Measurements from ENCODE around the gene WDFY3. TPM values are rescaled to one million over a fixed set of nuclear protein-coding genes. Genes with fewer than 3 reads are reported as not detected.
"Not testable (repeated sequence)": the region's sequence is repeated elsewhere in the genome, so short reads cannot be mapped to it uniquely, and the experiment has no call there.

WDFY3 gene
- total RNA-seq, 1 donor from 2014 or later, result 136 TPM

DNA sequence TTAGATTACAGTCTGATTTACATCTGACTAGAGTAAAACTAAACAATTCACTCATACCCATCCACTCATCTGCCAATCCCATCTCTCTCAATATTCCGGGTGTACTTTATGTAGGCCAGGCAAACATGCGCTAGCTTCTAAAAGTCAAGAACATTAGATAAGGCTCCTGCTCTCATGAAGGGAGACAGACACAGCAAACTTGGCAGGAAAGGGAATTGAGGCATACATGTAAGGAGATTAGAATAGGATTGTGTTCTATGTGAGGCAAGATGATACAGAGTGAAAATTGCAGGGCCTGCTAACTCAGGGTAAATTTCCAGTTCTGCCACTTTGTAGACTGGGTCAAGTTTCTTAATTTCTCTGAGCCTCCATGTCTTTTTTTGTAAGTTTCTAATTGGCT is 247.8 kb downstream of the WDFY3 start:
- no peak for DNase-seq (ENCODE audit: low spot score)

DNA sequence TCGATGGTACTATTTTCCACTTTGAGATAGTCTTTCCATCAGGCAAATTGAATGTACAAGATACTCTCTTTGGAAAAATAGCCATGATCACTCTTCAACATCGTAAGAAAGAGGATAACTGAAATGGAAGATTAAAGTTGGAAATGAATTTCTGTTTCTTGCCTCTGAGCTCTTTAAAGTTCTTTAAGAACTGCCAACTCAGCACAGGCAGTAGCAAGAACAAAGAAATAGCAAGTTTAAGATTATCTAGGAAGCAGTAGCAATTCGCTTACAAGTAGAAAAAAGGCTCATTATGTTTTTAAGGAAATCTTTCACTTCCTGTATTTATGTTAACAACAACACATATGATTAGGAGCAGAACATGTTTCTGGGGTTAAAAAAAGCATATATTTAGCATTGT is 255.9 kb downstream of the WDFY3 start:
- no peak for DNase-seq (ENCODE audit: low spot score)

DNA sequence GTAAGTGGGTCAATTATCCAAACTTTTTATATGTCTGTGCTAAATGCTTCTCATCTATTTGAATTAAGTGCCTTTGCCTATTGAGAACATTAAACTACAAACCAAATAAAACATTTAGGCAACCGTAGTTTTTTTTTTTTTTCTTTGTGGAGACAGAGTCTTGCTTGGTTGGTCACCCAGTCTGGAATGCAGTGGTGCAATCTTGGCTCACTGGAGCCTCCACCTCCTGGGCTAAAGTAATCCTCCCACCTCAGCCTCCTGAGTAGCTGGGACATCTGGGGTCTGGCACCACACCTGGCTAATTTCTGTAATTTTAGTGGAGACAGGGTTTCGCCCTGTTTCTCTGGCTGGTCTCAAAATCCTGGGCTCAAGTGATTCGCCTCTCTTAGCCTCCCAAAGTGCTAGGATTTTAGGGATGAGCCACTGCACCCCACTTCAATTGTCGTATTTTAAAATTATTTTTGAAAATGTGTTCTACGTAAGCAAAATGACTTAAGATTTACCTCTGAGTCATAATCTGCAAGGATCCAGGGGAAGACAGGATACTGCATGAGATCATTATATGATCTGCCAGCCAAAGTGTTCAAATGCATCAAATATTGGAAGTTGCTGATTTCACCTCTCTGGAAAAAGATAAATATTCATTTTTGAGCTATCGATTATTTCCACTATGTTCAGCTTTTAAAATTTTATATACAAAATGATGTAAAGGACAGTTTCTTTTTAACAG is 257.9 kb downstream of the WDFY3 start:
- no peak for DNase-seq (ENCODE audit: low spot score)

DNA sequence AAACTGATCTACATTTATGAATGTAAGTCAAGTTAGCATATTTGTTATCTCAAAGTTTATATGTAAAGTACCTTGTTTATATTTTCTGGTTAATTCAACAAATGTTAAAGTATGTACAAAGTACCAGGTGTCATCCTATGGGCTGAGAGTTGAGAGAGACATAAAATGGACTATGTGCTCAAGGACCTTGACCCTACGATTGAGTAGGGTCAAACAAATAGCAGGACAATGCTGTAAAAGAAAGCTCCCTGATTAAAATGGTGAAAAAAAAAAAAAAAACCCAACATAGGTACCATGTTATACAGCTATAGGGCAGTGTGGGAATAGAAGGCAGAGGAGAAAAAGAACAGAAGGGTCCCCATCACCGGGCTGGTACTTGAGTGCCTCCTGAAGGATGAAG is 260.2 kb downstream of the WDFY3 start:
- DNase-seq (ENCODE audit: low spot score), result no peak

DNA sequence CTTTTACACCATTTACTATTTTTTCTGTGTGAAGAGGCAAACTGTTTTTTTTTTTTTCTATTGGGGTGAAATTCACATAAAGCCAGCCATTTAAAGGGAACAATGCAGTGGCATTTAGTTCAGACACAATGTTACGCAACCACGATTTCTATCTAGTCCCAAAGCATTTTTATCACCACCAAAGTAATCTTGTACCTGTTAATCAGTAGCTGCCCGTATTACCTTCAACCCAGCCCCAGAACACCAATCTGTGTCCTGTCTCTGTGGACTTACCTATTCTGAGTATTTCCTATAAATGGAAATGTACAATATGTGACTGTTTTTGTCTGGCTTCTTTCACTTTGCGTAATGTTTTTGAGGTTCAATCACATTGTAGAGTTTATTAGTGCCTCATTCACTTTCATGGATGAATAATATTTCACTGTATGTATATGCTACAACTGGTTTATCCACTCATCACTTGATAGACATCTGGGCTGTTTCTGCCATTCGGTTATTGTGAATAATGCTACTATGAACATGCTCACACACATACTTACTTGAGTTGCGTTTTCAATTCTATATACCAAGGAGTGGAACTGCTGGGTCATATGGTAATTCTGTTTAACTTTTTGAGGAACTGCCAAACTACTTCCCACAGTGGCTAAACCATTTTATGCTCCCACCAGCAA is 267.4 kb downstream of the WDFY3 start:
- DNase-seq (ENCODE audit: low spot score), result no peak

DNA sequence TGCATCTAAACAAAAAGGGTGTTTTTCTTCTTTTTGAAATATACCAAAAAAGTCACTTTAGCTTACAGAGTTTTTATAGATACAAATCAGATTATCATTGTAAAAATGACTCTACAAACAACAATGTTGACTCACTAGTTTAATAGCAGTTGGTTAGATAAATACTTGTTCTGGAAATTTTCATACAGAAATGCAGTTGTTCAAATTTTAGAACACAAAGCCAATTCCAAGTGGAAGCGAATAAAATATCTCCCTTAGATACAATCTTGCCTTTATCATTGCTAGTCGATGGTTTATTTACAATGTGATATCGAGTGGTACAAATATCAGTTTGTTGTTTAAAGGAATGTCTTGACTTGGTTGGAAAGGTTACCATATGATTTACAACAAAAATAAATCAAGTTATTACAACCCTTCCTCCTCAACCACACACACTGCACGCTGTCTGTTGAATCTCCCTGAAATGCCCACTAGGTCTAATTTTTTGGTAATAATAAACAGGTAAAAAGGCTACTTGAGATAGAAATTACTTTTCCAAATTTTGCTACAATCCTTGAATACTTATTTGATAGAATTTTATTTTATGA is 268.8 kb downstream of the WDFY3 start:
- no peak for DNase-seq (ENCODE audit: low spot score)

DNA sequence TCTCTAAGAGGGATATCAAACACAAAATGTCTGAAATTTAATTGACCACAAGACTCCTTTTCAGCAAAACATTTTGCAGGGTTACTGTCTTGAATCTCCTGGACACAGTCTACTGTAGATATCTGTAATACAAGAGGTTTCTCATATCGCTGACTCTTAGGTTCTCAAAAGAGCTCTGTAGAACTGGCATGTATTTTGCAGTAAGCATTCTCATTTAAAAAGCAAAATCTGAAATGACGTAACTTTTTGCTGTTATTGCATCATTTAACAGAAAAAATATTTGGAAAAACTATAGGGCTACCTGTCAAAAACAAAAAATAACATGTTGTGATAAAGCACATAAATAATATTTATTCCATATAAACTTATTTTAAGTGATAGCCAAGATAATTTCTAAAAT is 269.3 kb downstream of the WDFY3 start:
- no peak for DNase-seq (ENCODE audit: low spot score)

DNA sequence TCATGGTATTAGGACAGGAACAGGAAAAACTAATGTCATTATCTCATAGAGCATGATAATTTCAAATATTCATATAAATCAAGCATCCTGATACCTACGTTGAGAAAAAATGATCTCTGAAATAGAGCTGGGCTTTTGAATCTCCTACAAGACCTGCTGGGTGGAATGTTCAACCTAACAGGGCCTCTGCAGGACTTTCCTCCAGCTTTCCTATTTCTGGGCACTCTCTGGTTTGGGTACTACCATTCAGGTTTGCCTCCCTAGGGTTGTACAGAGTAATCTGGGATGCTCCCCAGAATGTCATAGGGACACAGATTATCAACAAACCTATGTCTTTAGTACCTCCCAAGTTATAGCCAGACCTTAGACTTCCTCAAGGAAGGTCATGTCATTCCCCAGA is 274.7 kb downstream of the WDFY3 start:
- DNase-seq (ENCODE audit: low spot score), result no peak

DNA sequence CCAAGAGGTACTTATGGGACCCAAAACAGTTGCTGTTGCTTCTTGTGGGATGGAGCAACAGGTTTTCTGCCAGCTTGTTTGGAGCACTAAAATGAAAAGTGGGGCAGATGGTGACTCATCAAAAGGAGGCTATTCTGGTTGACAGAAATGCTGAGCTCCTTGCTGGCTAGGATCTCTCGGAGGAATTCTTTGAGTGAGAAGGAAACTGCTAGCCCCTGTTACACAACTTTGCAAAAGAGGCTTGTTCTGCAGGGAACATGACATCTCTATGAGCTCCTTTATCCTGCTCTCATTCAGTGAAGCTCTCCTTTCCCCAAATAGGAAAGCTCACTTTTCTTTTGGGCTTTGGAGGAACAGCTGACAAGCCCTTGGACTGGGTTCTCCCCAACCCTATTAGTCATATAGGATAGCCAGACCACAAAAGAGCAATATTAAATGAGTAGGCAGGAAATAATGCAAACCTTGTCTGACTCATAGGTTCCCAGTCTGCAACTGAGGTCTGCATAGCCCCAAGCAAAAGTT is 275.3 kb downstream of the WDFY3 start:
- DNase-seq (ENCODE audit: low spot score), result no peak

DNA sequence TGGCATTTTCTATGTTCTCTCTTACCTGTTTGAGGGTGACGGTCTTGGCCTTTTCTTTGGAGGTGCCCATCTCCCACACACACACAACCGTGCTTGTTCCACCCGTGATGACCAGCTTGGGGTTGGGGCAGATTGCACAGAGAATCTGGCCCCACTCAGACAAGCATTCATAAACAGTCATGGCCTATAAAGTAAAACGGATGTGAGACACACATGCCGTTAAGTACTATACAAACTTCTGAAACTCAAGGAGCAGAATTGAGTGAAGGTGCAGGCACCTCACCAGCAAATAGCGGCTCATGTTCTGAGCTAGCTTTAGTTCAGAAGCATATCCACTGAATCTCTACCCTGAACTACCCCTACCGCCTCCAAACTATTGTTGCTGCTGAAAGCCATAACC is 276.0 kb downstream of the WDFY3 start:
- DNase-seq (ENCODE audit: low spot score), result no peak

DNA sequence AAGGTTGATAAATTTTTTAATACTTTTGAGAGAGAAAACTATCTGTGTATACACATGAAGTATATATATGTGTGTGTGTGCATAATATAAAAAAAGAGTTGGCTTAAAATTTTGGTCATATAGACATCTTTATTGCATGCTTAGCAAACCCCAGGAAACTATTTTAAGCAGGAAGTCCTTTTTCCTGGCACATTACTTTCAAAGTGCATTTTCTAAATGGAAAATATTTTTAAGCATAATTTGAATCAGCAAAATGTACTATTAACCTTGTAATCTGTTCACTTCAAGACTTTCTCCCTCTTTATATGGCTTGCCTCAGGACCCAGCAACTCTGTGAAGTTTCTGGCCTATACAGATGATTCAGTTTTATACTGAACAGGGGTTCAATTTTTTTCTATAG is 277.3 kb downstream of the WDFY3 start:
- no peak for DNase-seq (ENCODE audit: low spot score)

DNA sequence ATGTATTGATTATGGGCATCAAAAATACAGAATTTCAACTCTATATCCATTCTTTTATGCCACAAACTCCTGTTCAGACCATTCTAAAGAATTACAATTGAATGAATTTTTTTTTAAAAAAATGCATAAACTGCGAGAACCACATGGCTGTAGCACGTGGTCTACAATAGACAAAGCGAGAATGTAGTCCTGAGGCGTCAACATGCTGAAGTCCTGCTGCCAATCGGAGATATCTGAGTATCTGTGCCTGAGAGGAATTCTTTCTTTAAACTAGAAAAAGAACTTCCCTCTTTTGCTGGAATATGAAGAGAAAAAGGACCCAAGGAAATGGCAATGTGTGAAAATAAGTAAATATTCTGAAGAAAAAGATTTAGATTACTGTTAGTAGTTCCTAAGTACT is 277.9 kb downstream of the WDFY3 start:
- DNase-seq (ENCODE audit: low spot score), result no peak

DNA sequence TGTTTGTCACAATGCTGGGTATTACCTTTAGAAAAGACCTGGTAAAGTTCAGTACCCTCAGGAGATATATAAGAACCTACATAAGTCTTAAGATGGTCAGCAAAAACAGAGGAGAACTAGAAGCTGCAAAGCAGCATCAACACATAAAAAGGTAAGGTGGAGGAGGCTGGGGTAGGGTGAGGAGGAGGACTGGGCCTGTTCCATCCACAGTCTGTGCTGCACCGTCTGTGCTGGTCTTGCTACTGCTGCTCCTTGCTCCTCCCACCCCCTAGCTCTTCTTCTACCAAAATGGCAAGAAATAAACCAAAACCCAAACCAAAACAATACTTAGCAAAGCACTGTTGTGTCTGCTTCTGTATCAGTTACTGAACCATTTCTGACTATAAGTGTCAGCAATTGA is 281.4 kb downstream of the WDFY3 start:
- DNase-seq (ENCODE audit: low spot score), result no peak

DNA sequence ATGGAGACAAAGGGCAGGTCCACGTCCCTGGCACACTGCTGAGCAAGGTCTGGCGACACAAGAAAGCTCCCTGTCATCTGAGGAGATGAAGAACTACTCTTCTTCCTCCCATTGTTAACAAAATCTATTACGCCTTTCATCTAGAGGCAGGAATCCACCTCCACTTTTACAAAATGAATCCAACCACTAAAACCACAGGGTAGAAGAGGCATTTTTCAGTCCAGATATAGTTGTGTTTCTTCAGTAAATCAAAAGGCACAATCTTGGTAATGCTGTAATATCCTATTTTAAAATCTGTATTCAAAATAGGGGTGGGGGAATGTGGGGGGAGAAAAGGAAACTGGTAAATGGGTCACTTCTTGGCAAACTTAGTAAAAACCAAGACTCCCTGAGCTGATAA is 282.1 kb downstream of the WDFY3 start:
- DNase-seq (ENCODE audit: low spot score), result no peak

DNA sequence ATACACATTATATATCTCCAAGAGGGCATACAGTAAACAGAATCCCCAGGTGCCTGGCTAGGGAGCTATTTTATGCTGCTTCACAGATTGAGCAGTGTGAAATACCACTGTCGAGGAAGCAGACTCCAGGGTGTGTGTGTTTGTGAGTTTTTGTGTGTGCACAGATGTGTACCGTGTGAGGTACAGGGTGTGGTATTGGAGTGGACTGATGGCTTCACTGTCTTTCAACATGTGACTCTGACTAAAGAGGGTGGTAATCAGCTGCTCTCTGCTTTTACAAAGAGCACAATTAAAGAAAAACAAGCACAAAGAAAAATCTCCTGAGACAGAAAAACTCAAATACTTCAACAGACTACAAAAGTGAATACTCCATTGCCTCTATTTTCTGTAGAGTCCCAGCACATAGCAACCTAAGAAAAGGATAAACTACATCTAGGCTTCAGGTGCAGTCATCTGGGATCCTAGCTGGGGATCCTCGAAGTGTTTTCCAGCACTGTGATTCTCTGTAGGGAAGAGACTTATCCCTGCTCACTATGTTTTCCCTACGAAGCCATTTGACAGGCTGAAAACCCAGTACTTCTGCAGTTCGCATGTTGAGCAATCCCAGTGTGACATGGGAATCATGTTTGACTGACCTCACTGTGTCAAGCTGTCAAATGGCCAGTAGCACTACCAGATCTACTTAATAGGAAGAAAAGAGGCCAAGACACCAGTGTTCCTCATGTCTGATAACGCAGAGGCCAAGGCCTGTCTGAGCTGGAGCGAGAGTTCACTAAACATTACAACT is 283.2 kb downstream of the WDFY3 start:
- DNase-seq (ENCODE audit: low spot score), result no peak

DNA sequence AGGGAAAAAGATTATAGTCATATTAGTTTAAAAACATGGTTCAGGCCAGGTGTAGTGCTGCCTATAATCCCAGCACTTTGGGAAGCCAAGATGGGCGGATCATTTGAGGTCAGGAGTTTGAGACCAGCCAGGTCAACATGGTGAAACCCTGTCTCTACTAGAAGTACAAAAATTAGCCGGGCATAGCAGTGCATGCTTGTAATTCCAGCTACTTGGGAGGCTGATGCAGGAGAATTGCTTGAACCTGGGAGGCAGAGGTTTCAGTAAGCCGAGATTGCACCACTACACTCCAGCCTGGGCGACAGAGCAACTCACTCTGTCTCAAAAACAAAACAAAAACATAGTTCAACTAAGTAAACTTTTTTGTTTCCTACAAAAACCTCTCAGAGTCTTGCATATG is 283.8 kb downstream of the WDFY3 start:
- not testable (repeated sequence) for DNase-seq (ENCODE audit: low spot score)

DNA sequence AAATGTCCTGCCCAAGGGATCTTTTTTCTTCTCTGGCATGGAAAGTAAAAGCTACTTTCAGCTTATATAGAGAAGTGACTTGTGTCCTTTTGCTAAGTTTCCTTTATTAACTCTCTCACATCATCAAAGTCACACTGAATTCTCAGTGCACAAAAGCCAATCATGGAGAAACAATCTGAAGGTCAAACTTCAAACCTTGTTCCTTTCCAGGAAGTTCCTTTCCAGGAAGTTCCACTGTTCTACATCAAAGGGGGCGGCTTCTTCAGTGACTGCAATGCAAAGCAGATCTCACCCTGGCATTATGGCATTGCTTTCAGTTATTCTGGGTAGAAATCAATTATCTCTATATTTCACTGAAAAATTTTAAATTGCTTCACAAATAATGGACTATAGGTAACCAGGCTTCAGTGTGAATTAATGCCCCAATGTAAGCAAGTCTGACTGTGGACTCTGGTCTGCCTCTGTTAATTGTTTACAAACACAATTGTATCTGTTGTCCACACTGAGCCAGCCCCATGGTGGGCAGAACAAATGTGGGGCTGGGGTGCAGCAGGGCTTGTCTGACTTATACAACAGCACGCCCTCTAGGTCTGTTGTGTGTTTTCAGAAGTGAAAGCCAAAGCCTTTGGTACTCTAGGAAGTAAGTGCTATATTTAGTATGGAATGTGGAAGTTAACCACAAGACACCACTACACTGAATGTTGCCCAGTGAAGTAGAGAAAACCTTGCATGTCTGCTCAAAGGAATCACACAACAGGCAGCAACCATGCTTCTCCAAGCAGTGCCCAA is 284.8 kb downstream of the WDFY3 start:
- no peak for DNase-seq (ENCODE audit: low spot score)

DNA sequence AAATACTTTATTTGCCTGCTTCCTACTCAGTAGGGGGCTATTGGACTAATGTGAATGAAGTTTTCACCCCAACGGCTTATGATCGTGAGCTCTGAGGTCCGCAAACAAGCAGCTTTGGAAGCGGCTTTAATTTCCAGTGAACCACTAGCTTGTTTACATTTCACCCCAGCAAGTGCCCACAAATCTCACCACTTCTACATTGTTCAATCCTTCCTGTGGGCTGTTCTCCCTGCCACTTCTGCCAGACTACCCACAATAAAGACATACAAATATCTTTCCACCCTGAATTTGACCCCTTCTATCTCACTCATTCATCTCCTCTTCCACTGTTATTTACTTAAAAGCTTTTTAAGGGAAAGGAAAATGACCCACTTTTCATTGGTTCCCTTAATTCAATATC is 285.5 kb downstream of the WDFY3 start:
- no peak for DNase-seq (ENCODE audit: low spot score)

DNA sequence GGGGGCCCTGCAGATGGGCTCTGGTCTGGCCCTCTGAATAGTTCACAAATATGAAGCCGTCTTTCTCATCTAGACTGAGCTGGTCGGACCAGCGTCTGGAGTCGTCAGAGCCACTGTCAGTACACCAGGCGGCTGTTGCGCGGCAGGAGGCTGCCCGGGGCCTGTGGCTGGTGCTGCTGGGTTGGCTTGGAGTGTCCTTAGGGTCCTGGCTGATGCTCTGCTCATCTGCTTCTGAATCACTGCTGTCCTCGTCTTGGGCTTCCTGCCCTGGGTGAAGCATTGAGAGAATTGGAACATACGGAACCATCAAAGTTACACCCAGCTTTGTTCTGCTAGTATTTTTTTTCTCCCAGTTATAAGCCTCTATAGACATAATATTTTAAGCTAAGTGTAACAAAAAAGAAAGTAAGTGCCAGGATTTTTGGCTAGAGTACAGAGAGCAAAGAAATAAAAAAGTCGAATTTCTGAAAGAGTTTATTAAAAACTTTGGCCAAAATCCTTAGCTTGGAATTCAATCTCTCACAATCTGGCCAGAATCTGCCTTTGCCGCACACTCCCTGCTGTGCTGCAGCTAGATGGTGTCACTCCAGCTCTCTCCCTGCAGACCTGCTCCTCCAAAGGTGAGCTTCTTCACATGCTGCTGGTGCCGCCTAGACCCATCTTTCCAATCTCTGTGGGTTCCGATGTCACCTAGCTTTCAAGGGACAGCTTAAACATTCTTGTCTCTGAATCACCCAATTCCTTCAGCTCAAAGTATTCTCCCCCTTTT is 287.3 kb downstream of the WDFY3 start:
- DNase-seq (ENCODE audit: low spot score), result no peak

DNA sequence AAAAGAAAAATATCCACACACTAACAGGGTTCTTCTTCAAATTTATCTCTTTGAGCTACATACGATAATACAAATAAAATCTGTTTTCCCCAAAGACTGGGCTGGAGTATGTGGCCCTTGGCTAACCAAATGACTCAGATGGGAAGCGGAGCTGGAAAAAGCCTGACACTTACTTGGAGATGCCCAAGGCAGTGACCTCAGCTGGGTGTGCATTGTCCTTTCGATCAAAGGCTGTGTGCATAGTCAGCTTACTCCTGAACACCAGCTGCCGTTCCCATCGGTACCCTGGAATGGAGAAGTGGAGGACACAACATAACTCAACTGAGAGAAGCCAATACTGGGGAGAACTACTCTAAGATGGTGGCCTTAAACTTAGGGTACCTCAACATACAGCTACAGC is 288.5 kb downstream of the WDFY3 start:
- no peak for DNase-seq (ENCODE audit: low spot score)

DNA sequence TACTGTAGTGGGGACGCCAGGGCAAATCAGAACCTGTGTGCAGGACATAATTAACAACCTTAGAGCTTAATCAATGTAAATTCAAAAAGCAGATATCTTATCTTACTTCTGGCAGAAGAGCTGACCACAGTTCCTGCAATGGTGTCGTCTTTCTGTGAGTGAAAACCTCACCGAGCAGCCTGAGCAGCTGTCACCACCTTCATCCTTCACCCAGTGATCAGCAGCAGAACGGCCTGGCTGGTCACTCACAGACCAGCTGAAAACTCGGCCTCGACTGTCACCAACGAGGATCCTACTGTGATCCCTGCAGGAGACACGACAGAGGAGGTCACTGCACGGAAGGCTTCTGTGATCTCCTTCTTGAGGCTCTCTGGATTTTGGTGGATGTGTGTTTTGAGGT is 289.4 kb downstream of the WDFY3 start:
- DNase-seq (ENCODE audit: low spot score), result no peak
